Stimulated activated naive CD8-positive, alpha-beta T cell treated with anti-CD3 and anti-CD28 coated beads, Interleukin-15, Interleukin-2, amounts not matched to agents 100 U/mL and 50 U/mL, for 24 hours (primary cell): Measurements from ENCODE around the gene CDC27.
"Not testable (repeated sequence)": the region's sequence is repeated elsewhere in the genome, so short reads cannot be mapped to it uniquely, and the experiment has no call there.

ENCODE experiments used
- ATAC-seq: fragments of 150-1000 bp; cut with Tn5 transposase; one replicate; pipeline ENCODE4 v1.10.0; 2021
- DNase-seq: peaks from one replicate; pipeline ENCODE4 v3.0.0; 2021

Gene CDC27

DNA sequence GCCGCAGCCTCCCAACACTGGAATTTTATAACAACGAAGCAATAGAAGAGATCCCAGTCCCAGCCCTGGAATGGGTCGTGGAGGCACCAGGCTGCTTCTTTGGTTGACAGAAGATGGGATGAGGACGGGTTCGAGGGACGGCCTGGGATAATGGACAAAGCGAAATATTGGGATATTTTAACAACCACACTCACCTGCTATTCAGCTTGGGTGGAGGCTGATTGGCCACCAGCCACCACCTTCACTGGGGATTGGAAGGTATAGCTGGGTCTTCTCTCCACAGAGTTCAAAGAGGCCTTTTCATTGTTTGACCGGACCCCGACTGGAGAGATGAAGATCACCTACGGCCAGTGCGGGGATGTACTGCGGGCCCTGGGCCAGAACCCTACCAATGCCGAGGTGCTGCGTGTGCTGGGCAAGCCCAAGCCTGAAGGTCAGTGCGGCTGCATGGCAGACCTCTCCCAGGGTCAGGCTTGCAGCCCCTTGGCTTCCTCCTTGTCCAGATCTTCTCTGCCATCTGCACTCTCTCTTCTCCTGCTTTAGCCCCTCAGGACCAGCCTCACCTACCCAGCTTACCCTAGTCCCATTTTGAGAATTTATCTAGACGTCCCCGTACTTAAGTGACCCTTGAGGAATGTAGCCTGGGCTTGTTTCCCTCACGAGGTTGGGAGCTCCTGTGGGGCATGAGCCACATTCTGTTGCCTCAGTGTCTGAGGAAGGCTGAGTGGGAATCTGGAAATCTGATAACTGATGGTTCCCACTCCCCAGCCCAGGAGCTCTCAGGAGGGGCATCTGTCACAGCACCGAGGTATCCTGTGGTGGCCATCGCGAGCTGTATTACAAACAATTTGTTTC lies 30.8 kb upstream of the CDC27 start:
- ATAC-seq (no peak), DNase-seq (no peak)

DNA sequence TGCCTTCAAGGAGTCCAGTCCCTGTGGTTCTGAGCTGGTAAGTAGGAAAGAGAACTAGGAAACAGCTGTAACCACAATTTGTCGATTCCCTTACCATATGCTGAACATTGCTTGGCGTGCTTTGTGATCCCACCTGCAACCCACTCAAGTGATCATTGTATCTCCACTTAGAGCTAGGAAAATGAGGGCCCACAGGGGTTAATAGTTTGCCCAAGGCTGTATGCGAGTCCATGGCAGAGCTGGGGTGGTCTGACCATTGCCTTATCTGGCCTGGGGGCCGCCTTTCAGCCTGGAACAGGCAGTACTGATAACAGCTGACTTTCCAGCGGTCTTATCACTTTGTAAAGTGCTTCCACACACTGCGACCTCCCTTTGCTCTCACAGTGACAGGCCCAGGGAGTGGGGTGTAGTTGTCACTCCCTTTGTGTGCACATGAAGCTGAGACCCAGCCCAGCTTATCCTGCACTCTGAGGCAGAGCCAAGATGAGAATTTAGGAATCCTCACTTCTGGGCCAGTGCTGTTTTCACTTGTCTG lies 29.9 kb upstream of the CDC27 start:
- DNase-seq = no peak
- ATAC-seq = no peak

DNA sequence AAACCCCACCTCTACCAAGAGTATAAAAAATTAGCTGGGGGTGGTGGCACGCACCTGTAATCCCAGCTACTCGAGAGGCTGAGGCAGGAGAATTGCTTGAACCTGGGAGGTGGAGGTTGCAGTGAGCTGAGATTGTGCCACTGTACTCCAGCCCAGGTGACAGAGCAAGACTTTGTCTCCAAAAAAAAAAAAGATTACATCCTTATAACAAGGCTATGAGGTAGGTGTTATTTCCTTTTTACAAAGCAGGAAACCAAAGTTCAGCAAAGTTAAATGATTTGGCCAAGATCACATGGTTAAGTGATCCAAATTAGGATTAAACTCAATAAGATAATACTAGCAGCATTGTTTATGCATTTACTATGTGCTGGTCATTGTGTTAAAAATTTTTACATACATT lies 28.2 kb upstream of the CDC27 start:
- not testable (repeated sequence) for DNase-seq, ATAC-seq

DNA sequence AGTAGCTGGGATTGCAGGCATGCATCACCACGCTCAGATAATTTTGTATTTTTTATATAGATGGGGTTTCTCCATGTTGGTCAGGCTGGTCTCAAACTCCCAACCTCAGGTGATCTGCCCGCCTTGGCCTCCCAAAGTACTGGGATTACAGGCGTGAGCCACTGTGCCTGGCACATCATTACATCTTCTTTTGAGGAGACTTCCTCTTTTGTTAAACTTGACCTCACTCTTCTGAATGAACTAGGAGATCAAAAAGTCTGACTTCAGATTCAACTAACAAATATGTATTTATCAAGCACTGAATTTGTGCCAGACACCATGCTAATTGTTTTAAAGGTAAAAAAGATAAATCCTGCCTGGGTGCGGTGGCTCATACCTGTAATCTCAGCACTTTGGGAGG lies 27.7 kb upstream of the CDC27 start:
- not testable (repeated sequence) for ATAC-seq, DNase-seq

DNA sequence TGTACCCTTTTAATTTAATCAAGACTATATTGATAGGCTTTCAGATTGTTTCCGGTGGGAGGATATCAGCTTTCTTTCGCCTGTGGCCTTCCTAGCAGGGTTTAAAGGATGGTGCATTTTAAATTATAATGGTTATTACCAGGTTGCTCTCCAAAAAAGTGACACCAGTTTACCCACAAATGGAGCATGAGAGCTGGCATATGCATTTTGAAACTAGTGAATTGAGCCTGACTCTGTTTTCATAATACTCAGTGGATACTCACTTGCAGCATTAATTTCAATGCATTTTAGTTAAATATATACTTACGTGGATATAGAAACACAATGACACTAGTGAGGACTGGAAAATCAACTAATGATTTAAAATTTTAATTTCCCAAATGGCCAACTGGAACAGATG lies 25.8 kb upstream of the CDC27 start:
- no peak for DNase-seq
- ATAC-seq = no peak

DNA sequence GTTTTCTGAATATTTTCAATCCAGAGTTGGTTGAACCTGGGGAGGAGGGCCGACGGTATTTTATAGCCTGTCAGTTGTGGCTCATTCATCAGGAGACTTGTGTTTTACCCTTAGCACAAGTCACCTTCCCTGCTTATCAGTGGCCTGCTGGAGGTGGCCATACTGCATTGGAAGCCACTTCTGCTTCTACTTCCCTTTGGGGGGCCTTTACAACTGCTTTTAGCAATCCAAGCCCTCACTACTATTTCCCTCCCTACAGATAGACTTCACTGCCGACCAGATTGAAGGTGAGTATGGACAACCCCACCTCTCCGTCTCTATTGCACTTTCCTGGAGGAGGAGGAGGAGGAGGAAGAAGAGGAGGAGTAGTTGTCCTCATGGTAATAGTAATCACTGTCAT lies 24.4 kb upstream of the CDC27 start:
- DNase-seq (no peak), ATAC-seq (no peak)

DNA sequence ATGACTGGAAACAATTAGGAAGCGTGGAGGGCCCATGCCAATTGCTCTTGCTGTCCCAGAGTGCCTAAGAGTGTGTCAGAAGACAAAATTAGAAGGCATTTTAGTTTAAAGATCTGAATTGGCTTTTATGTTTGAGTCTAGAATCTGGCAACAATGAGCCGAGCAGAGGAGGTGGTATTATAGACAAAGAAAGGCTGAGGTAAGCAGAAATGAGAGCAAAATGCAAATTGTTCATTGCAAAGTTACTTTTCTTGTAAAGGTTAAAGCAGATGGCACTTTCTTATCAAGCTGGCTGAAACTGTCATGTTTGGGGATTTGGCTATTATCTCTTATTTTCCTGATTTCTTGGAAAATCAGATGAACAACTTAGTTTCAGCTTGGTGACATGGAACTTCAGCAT lies 23.4 kb upstream of the CDC27 start:
- no peak for ATAC-seq

DNA sequence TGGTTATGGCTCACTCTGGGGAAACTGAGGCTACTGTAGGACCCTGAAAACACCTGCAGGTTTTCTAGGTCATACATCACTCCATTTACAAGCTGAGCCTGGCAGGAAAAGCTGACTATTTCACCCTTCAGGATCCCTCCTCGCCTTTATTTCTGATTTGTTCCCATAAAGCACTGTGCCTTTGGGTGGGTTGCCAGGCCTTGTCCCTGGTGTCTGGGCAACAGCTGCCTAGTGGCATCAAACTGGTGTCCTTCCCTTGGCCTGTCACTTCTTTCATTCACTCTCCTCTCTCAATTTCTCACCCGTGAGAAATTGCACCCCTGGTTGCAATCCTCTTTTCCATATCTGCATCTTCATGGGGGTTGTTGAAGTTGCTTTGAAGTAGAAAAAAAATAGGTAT lies 21.7 kb upstream of the CDC27 start:
- no peak for DNase-seq
- no peak for ATAC-seq

More for the DNA sequence above, 23.4 kb upstream of the CDC27 start:
- no peak for DNase-seq

DNA sequence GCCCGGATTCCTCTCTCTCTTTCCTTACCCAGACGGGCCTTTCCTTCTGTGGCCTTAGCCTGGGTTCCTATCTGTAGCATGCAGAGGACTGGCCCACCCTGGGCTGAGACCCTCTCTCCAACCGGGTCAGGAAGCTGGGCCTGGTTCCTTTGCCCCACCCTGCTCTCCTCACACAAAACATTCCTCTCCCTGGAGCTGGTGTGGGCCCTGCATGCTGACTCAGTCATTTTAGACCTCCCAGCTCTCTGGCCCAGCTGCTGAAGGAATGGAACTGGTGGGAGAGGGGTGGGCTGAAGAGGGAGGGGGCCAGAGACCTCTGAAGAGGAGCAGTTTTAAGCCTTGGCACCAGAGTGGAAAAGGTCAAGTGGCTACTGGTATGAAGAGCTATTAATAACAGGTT lies 21.0 kb upstream of the CDC27 start:
- no peak for ATAC-seq
- DNase-seq = no peak

DNA sequence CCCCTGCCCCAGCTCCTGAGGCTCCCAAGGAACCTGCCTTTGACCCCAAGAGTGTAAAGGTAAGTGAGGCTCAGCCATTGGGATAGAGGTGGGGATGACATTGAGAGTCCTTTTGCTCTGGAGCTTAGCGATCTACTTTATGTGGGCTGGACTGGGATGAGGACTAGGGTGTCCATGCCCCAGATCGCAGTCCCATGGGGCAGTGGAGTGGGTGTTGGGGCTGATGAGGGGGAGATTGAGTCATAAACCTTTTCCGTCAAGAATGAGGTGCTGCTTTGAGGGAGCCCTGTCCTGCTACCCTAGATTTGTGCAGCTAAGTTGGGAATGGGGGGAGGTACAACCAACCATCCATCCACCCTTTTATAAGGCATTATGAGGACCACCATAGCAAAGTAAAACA lies 20.4 kb upstream of the CDC27 start:
- DNase-seq (no peak), ATAC-seq (no peak)

DNA sequence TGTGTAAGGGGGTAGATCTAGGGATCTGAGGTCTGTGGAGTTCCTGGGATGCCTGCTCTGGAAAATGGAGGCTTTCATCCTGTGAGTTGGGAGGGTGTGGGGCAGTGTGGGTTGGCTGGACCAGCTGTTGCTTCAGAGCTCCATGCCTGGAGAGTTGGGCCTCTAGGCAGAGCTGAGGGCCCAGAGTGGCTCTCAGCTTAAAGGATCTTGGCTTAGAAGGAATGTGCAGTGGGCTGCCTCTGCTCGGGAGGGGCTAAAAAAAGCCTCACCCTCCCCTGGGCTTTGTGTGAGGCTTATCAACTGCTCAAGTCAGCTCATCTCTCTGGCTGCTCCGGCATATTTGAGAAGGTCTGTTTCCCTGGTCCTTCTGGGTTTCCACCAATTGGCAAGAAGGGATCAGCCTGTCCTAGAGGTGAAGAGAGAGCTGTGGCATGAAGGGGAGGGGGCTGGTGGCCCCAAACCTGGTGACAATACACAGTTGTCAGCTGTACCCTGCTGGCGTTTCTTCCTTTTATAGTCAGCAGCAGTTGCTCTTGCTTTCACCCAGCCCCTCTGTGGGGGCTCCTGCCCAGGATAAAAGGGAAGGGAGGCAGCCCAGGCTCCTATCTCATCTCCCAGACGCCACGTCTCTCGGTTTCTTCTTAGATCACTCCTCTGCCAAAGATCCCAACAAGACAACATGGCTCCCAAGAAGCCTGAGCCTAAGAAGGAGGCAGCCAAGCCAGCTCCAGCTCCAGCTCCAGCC lies 19.8 kb upstream of the CDC27 start, which contains the start of gene MYL4:
MYL4 (plus strand) TSS at position 605 of the 745 bp plus-strand sequence; CDS start at position 680, 75 bp downstream.
- no peak for ATAC-seq
- no peak for DNase-seq

DNA sequence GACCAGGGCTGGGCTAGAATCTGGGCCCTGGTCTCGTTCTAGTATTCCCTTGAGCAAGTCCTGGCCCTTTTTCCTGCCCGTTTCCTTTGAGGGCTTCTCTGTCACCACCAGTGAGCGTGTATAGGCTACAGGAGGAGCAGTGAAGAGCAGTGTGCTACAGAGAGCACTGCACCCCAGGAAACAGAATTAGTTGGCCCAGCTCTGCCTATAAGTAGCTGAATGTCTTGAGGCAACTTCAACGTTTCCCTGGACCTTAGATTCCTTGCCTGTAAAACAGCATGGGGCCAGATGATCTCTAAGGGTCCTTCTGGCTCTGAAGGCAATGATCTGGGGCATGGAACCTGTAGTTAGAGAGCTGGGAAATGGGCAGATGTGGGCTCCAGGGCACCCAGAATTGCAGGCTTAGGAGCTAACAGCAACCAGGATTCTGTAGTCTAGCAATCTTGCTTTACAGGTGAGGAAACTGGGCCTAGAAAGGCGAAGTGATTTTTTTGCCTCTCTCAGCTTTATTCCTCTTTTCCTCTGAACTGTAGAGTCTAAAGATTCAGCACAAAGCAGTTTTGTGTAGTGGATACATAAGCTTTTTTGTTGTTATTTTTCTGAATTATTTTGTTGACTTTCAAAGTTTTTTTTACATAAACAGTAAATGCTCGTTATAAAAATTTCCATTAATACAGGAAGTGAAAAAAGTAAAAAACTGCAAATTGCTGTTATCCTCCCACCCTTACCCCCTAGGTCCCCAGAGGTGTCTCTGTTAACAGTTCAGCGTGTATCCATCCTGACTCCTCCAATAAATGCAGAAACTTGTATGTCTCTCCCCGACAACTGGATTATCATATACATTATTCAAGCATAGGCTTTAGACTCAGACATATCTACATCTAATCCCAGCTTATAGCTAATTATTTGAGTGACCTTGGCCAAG lies 18.3 kb upstream of the CDC27 start:
- ATAC-seq = no peak
- no peak for DNase-seq

DNA sequence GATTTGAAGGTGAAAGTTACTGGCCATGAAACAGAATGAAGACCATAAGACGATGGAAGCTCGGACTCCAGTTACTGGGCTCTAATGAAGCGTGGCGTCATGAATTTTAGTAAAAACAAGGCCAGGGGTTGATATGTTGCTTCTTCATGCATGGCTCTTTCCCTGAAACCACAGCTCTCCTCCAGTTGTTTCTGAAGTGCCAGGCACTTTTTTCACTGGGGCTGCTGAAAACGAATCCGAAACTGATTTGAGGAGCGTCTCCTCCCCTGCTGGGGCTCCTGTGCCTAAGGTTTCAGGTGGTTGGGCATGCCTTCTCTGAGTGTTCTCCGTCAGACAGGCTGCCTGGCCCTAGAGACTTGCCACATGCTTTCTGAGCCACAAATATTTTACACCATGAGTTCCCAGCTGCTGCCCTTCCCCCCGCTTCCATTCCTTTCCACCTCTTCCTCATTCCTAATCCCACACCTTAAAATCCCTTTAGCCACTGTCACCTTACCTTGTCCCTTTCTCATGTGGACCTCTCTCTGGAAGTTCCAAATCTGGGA lies 16.4 kb upstream of the CDC27 start:
- DNase-seq = peak; percentile 62
- ATAC-seq = peak; percentile 73

DNA sequence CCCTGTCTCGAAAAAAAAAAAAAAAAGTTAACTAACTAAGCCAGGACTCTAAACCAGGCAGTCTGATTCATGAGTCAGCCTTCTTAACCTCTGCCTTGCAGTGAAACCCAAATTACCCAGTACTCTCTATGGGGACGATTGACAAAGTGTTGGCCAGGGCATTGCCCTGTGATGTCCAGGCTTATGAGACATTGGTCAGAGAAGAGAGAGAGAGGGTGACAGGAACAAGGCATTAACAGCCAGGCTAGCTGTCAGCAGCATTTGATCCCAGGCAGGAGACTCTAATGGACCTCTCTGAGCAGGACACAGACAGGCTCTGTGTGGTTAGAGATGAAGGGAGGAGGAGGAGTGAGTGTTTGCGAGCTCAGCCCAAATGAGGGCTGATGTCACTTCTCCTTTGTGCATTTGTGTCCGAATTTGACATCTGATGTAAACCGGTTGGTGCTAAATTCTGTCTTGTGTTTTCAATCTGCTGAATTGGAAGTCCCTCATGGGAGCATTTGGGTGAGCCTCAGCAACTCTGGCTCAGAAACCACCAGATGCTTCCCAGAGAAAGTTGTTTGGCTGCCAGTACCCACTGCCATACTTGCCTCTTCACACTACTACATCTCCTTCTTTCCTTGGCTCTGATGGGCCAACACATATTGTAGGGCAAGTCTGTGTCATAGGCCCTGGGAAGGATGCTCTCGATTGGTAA lies 15.8 kb upstream of the CDC27 start:
- peak; percentile 17 for DNase-seq
- ATAC-seq = peak; percentile 70

DNA sequence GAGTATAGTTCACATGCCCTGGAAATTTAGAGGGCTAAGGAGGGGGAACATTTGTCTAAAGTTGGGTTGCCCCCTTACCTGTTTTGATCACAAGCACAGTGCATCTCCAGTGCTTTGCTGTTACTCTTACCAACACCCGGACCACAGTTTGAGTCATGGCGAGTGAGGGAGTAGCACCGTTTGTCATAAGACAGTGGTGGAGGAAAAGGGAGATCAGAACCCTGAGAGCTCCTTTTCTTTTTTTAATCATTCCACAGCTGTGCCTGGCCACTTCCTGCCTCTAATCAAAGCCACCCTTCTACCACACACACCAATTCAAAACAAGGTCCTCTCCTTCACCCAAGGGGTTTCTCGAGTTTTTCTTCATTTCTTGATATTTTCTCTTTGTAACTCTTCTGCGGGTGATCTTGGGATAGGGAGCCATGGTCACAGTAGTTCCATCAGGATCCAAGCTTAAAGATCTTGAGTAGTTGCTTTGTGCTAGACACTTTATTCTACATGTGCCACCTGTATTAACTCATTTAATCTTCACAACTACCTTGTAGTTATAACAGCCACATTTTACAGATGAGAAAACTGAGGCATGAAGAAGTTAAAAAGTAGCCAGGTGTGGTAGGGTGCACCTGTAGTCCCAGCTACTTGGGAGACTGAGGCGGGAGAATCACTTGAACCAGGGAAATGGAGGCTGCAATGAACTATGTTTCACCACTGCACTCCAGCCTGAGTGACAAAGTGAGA lies 15.1 kb upstream of the CDC27 start:
- ATAC-seq (peak; percentile 84), DNase-seq (peak; percentile 59)

DNA sequence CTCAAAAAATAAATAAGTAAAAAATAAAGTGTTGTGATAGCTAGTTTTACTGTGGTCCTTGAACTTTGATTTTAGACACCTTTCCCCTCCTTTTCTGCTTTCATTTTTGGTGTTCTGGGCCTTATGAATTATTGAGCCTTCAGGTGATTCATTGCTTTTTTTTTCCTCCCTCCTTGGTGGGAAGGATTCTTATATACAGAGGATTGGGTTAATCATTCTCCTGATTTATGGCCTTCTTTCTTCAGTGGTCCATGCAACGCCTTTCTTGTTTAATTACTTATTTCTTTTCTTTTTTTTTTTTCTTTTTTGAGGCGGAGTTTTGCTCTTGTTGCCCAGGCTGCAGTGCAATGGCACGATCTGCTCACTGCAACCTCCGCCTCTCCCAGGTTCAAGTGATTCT lies 12.1 kb upstream of the CDC27 start:
- ATAC-seq (no peak), DNase-seq (no peak)

DNA sequence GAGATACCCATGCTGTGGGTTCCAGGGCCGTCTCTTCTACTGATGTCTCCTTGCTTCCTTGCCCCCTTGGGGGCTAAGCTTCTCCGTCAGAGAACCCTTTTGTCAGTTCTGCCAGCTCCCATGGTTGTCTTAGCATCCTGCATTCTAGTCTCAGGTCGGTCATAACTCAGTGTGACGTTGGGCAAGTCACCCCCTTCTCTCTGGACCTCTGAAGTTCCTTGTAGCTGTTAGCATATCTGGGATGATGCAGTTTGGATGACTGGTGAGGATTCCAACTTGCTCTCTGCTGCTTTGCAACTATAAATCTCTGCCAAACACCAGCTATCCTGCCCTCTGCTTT lies 11.2 kb upstream of the CDC27 start:
- no peak for DNase-seq
- no peak for ATAC-seq

DNA sequence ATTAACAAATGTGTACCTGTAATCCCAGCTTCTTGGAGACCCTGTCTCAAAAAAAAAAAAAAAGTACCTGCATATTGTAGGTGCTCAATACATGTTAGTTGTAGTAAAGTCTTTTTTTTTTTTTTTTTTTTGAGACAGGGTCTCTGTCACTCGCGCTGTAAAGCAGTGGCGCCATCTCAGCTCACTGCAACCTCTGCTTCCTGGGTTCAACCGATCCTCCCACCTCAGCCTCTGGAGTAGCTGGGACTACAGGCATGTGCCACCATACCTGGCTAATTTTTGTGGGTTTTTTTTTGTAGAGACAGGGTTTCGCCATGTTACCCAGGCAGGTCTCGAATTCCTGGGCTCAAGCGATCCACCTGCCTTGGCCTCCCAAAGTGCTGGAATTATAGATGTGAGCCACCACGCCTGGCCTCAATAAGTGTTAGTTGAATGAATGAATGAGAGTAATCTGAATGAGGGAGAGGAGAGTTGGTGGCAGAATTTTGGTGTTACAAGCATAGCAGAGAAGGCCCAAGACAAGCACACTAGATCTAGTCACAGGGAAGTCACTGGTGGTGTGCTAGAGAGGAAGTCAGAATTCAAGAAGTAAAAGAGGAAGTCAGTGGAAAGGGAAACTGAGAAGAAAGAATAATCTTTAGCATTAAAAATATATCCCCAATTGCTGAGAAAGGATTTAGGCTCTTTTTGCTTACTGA lies 10.7 kb upstream of the CDC27 start:
- ATAC-seq (no peak), DNase-seq (no peak)

DNA sequence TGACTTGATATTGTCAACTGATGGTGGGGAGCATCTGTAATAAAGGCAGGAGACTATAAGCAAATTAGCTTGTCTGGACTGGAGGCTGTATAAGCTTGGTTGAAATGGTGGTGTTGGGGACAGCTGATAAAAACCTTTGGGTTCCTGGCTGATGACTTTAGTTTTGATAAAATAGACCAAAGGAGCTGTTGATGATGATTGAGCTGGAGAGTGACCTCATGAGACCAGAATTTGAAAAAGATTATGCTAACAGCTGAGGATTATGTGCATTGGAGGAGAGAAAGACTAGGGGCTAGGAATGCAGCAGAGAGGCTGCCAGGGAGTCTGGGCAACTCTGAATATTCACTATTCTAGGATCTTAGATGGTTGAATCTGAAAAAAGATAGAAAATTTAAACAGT lies 8.7 kb upstream of the CDC27 start:
- ATAC-seq = no peak
- DNase-seq = no peak

DNA sequence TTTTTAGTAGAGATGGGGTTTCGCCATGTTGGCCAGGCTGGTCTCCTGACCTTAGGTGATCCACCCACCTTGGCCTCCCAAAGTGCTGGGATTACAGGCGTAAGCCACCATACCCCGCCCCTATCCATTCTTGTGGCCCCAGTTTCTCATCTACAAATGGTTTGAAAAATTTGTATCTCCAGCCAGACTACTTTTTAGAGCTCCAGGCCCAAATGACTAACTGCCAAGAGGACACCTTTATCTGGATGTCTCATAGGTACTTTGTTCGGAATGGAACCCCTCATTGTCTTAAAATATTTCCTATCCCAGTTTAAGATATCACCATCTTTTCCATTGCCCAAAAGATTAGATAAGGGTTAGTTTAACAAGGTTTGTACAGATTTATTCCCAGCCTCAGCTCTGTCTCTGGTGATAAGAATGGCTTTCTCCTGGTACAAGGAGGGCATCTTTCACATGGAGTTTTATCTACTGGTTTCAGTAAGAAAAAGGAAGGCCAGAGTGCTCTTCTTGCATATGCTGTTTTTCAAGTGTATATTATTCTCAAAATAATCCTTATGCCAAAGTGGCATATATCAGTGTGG lies 4.9 kb upstream of the CDC27 start:
- DNase-seq = no peak
- ATAC-seq = no peak
